GM23338 (cell line): ENCODE measurements around the gene OMA1. TPM values are rescaled to one million over a fixed set of nuclear protein-coding genes. Genes with fewer than 3 reads are reported as not detected.

ENCODE experiments used
- ATAC-seq: fragments of 200-7000 bp; cut with Tn5 transposase; 3 replicates; pipeline ENCODE4 v1.9.1; 2020
- DNase-seq: peaks from one replicate; pipeline ENCODE4 v3.0.0-alpha.2; 2015; ENCODE audit warnings: low spot score
- H2AFZ ChIP-seq: fragments of 200-600 bp; sonication (generic); 2 replicates; pipeline ENCODE4 v1.8.0; 2016; ENCODE audit warnings: antibody characterized with exemption, mild to moderate bottlenecking, moderate library complexity
- H3F3A ChIP-seq: fragments of 200-600 bp; sonication (generic); replicated peaks from 2 replicates; pipeline ENCODE4 v1.8.0; 2017; ENCODE audit warnings: antibody characterized with exemption, mixed run types, low read depth
- H3K27ac ChIP-seq: fragments of 200-600 bp; sonication (generic); 2 replicates; pipeline ENCODE4 v1.6.1; 2016; ENCODE audit warnings: low read depth
- H3K27me3 ChIP-seq: fragments of 200-600 bp; sonication (generic); 2 replicates; pipeline ENCODE4 v1.8.0; 2016; ENCODE audit warnings: mild to moderate bottlenecking, mixed run types, moderate library complexity; ENCODE audit not compliant: insufficient read depth
- H3K36me3 ChIP-seq: fragments of 200-600 bp; sonication (generic); 2 replicates; pipeline ENCODE4 v1.8.0; 2016; ENCODE audit warnings: mild to moderate bottlenecking; ENCODE audit not compliant: insufficient read depth
- H3K4me1 ChIP-seq: fragments of 200-600 bp; sonication (generic); 2 replicates; pipeline ENCODE4 v1.8.0; 2016; ENCODE audit warnings: mild to moderate bottlenecking, moderate library complexity; ENCODE audit not compliant: insufficient read depth
- H3K4me2 ChIP-seq: fragments of 200-600 bp; sonication (generic); 2 replicates; pipeline ENCODE4 v1.7.1; 2017; ENCODE audit warnings: mixed run types
- H3K4me3 ChIP-seq: fragments of 200-600 bp; sonication (generic); 2 replicates; pipeline ENCODE4 v1.6.1; 2016; ENCODE audit warnings: mixed run types
- H3K79me2 ChIP-seq: fragments of 200-600 bp; sonication (generic); replicated peaks from 2 replicates; pipeline ENCODE4 v1.8.0; 2017; ENCODE audit warnings: mild to moderate bottlenecking; ENCODE audit not compliant: insufficient read depth
- H3K9me2 ChIP-seq: fragments of 200-600 bp; sonication (generic); 2 replicates; pipeline ENCODE4 v1.8.0; 2017; ENCODE audit not compliant: insufficient read depth
- H4K20me1 ChIP-seq: fragments of 200-600 bp; sonication (generic); replicated peaks from 2 replicates; pipeline ENCODE4 v1.8.0; 2017; ENCODE audit warnings: mild to moderate bottlenecking; ENCODE audit not compliant: insufficient read depth
- H3K27ac Mint-ChIP-seq: 2 replicates; pipeline ENCODE4 v1.8.0; 2020; ENCODE audit warnings: inconsistent platforms, mild to moderate bottlenecking, moderate library complexity, mixed read lengths
- H3K27me3 Mint-ChIP-seq: 3 replicates; pipeline ENCODE4 v1.8.0; 2022; ENCODE audit warnings: low read depth, mild to moderate bottlenecking, moderate library complexity, mixed read lengths, inconsistent platforms; ENCODE audit not compliant: insufficient read depth, poor library complexity
- H3K36me3 Mint-ChIP-seq: 3 replicates; pipeline ENCODE4 v1.8.0; 2021; ENCODE audit warnings: low read depth, mild to moderate bottlenecking, inconsistent platforms, moderate library complexity, mixed read lengths
- H3K4me1 Mint-ChIP-seq: 3 replicates; pipeline ENCODE4 v1.8.0; 2020; ENCODE audit warnings: mild to moderate bottlenecking, inconsistent platforms, mixed read lengths
- H3K4me3 Mint-ChIP-seq: 3 replicates; pipeline ENCODE4 v1.8.0; 2021; ENCODE audit warnings: moderate library complexity, mild to moderate bottlenecking, inconsistent platforms, mixed read lengths
- H3K9me3 Mint-ChIP-seq: 3 replicates; pipeline ENCODE4 v1.8.0; 2020; ENCODE audit warnings: moderate library complexity, mild to moderate bottlenecking, inconsistent platforms, mixed read lengths
- CTCF ChIP-seq, 2 experiments: fragments of 200-600 bp in 1 of 2; sonication (generic) in 1 of 2; conservative IDR thresholded peaks; 2 replicates each; pipeline versions ENCODE4 v1.5.1 to v1.6.1; 2016 to 2017; ENCODE audit warnings: antibody characterized with exemption in 2 of 2, low read depth in 2 of 2, mild to moderate bottlenecking in 2 of 2, moderate library complexity in 1 of 2
- EZH2 ChIP-seq: fragments of 200-600 bp; sonication (generic); IDR thresholded peaks from one replicate; pipeline ENCODE4 v1.8.0; 2017; ENCODE audit warnings: antibody characterized with exemption, mild to moderate bottlenecking, low read depth; ENCODE audit not compliant: unreplicated experiment
- EZH2phosphoT487 ChIP-seq: fragments of 200-600 bp; sonication (generic); IDR thresholded peaks from one replicate; pipeline ENCODE4 v1.8.1; 2018; ENCODE audit warnings: antibody characterized with exemption; ENCODE audit not compliant: unreplicated experiment
- JUNB ChIP-seq: IDR thresholded peaks from one replicate; pipeline ENCODE4 v1.6.1; 2016; ENCODE audit warnings: antibody characterized with exemption; ENCODE audit not compliant: unreplicated experiment
- NANOG ChIP-seq: IDR thresholded peaks from 2 replicates; pipeline ENCODE4 v1.6.1; 2016; ENCODE audit warnings: antibody characterized with exemption, borderline replicate concordance
- REST ChIP-seq: IDR thresholded peaks from one replicate; pipeline ENCODE4 v1.6.1; 2018; ENCODE audit warnings: antibody characterized with exemption; ENCODE audit not compliant: unreplicated experiment
- STAT1 ChIP-seq: IDR thresholded peaks from one replicate; pipeline ENCODE4 v1.6.1; 2016; ENCODE audit warnings: antibody characterized with exemption; ENCODE audit not compliant: unreplicated experiment
- ZNF114 ChIP-seq: fragments of 250-450 bp; sonication (Bioruptor Pico); IDR thresholded peaks from 2 replicates; pipeline ENCODE4 v1.5.0; 2020; ENCODE audit warnings: mild to moderate bottlenecking, moderate library complexity
- ZNF462 ChIP-seq: fragments of 250-450 bp; sonication (Bioruptor Pico); IDR thresholded peaks from 2 replicates; pipeline ENCODE4 v1.5.0; 2020; ENCODE audit warnings: mild to moderate bottlenecking, moderate library complexity
- polyA plus RNA-seq: library from polyadenylated mRNA; unstranded; fragments of >200 nt; fragmentation: Nextera tagmentation; extraction: Ambion mirVana; gene quantifications from 2 replicates; pipeline ENCODE4 v1.2.1, GENCODE V29; 2016
- total RNA-seq: library from RNA; depleted of rRNA; stranded (reverse); fragments of >200 nt; shearing (Covaris generic); gene quantifications from 2 replicates; pipeline ENCODE4 v1.2.3, GENCODE V29; 2014

The OMA1 gene
- total and polyA plus RNA-seq, 2 experiments from 2014 or later: 21.3 to 33.1 TPM

GRCh38 chr1:58568911-58569310 is 22.4 kb upstream of the OMA1 start (continued):
- TF ChIP-seq REST (no peak), ZNF114 (no peak)

GRCh38 chr1:58568271-58568860 is 21.8 kb upstream of the OMA1 start:
- H3K27me3 ChIP-seq: no peaks in the 10 kb centered on the region
- H3K4me1 ChIP-seq: peaks cover 39% of the 10 kb centered on the region
- Mint-ChIP-seq H3K4me1 (peaks cover 42% of the 10 kb centered on the region), H3K27ac (no peak overlapping the region), H3K4me3 (no peak overlapping the region), H3K9me3 (peaks cover under 1% of the 10 kb centered on the region; the same call in 1 of the 3 replicates), H3K36me3 (no peaks in the 10 kb centered on the region), H3K27me3 (no peaks in the 10 kb centered on the region)
- peak overlapping the region; percentile 10; the same call in 1 of the 2 replicates for H3K4me2 ChIP-seq
- ATAC-seq (no peak), DNase-seq (no peak)
- no peaks in the 10 kb centered on the region for H3K79me2 ChIP-seq
- H3K36me3 ChIP-seq: no peaks in the 10 kb centered on the region
- no peak overlapping the region for H3K4me3 ChIP-seq
- no peaks in the 10 kb centered on the region for H3F3A ChIP-seq
- H4K20me1 ChIP-seq: no peaks in the 10 kb centered on the region
- H3K27ac ChIP-seq: no peak overlapping the region
- H2AFZ ChIP-seq: no peak overlapping the region
- no peaks in the 10 kb centered on the region for H3K9me2 ChIP-seq
- TF ChIP-seq EZH2phosphoT487: no peak
- TF ChIP-seq REST: no peak
- no peak for TF ChIP-seq EZH2
- no peak for TF ChIP-seq ZNF462
- no peak for TF ChIP-seq JUNB
- no peak for TF ChIP-seq NANOG
- TF ChIP-seq STAT1: no peak
- no peak for TF ChIP-seq CTCF (conservative IDR thresholded peaks at IDR 0.05; ENCODE audit: low read depth in 2 of 2)
- TF ChIP-seq ZNF114: no peak
